T-helper 22 cell (primary cell): ENCODE results near the gene SDK1.

Source experiments
- DNase-seq: peaks from one replicate; pipeline ENCODE4 v3.0.0-alpha.2; 2020; ENCODE audit warnings: low read depth

The SDK1 gene

DNA sequence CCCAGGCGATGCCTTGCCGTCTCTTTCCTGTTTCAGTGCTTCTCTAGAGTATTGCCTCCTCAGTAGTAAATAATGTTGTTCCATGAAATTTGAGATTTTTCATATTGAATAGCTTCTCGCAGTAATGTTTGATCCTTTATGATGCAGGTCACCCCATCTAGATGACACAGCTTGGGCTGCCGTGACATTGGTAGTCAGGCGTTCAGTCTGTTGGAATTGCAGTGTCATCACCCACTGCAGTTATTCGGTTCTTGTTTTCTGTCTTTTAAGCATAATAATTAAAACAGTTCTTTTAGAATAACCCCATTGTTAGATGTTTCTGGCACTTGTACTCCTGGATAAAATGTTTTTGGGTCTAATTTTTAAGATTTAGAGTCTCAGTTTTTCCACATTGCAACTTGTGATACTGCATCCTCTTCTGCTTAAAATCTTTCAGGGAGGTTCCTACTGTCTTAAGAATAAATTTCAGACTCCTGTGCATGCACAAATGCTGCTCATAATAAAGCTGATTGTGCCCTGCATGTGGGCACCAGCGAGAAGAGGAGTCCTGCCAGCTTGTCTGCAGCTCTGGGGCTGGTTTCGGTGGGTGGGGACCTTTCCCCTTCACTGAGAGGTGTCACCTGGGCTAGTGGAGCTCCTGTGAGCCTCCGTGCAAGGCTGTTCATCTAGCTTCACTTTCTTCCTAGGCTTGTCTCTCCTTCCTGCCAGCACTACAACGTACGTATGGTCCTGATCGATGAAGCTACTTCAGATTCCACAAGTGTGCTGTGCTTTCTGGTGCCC is 44.8 kb downstream of the SDK1 start:
- DNase-seq: no peak

GRCh38 chr7:3349126-3349525 is 48.1 kb downstream of the SDK1 start:
- DNase-seq: no peak

GRCh38 chr7:3356173-3356572 is 55.1 kb downstream of the SDK1 start:
- DNase-seq: no peak

GRCh38 chr7:3358991-3359390 is 57.9 kb downstream of the SDK1 start:
- no peak for DNase-seq

GRCh38 chr7:3367261-3367660 is 66.2 kb downstream of the SDK1 start:
- no peak for DNase-seq

DNA sequence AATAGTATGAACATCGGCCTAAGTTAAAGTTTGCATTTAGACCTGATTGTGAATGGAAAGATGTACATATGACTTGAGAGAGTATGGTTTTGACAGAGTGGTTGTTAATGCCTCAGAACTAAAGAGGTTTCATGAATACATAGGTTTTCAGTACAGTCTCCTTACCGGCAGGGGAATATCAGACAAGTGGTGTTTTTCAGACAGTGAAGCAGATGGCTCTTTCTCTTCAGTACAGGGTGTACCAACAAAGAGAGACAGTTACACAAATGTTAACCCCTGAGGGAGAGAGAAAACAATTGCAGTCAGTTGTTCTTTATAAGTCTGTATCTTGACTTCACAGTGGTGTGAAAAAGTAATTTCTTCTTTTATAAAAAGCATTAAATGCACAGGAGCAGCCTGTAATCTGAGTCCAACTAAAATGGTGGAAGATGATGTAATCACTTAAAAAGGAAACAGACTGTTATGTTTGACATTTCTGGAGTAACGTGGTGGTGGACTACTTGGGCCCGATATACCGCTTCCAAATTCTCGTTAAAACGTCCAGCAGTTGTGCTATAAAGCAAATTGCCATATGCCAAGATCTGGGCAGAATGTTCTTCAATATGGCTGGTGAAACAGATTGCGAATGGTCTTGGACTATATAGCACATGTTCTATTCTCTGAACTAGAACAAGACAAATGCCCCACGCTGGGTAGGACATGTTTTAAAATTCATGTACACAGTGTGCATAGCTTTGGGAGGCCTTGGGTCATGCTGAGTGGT is 69.2 kb downstream of the SDK1 start:
- no peak for DNase-seq

DNA sequence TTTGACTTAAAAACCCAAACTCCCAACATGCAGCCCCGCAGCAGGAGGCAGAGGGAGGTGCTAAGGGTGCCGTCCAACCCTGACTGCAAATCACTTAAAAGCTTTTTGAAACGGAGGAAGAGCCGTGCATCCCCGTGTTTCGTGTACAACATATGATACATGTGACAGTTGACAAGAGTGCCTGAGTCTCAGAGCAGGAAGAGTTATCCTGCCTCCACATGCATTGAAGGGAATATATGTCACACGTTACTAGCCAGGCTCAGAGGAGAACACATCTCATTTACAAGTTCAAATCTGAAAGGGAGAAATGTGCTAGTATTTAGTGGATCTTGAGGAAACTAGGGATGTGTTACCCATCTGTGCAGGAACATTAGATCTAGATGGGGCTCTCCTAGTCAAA is 69.9 kb downstream of the SDK1 start:
- DNase-seq: no peak

DNA sequence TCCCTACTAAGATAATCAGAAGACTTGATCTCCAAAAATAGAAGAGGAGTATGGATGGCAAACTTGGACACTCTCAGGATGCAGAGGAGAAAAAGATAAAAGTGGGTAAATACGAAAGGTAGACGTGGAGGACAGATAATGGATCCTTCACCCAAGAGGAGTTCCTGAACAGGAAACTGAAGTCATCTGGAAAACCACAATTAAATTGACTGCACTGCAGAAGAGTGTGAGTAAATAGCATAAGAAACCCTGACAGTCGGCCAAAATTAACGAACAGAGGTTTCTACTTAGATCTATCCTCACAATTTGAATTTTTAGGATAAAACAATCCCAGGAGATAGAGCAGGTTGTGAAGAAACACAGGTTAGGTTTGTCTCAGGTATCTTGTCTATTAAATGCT is 70.5 kb downstream of the SDK1 start:
- DNase-seq: no peak

DNA sequence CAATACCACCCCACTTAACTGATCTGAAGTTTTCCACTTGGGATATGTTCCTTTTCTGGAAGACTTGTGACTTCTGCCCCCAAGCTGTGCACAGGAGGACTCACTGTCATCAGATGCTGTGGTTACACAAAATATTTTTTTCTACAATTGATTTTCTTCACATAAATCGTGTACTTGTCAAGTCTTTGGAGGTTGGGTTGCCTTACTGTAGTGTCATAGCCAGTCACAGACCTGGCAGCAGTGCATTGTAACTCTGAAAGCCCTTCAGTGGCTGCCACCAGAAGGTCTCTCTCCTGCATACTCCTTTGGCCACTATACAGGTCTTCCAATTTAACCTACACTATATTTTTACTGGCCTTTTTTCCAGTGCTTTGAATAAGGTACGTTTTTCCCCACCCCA is 73.2 kb downstream of the SDK1 start:
- no peak for DNase-seq

DNA sequence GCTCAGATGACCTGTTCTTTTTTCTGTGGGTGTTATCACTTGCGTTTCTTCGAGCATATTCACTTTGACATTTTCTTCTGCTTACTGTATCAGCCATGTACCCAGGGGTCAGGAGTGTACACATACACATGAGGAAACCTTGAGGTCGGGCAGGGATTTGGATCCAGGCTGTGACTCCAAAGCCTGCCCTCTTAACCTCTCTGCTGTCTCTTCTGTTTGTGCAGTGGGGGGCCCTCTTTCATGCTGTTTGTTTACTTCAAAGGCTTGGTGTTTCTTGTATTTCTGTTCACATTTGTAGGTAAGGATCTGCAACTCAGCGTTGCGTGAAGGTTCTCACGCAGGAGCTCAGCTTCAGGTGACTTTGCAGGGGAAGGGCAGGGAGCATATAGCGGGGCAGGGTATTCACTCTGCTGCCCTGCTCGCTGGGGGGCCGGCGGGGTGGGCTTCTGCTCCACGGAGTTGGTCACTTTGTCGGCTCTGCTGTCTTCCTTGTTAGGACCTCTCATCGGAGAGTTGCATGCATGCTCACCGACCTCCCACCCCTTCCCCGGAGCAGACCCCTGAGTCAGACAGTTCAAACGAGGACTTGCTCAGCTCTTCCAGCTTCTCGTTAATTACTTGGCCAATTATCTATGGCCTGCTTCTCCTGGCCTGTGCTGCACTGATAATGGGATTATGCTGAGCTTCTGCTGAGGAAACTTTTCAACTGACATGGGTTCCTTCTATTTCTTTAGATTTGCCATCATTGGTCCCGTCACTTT is 77.5 kb downstream of the SDK1 start:
- no peak for DNase-seq

- no peak for DNase-seq
Measured at GRCh38 chr7:3380034-3380433, 79.0 kb downstream of the SDK1 start.

DNA sequence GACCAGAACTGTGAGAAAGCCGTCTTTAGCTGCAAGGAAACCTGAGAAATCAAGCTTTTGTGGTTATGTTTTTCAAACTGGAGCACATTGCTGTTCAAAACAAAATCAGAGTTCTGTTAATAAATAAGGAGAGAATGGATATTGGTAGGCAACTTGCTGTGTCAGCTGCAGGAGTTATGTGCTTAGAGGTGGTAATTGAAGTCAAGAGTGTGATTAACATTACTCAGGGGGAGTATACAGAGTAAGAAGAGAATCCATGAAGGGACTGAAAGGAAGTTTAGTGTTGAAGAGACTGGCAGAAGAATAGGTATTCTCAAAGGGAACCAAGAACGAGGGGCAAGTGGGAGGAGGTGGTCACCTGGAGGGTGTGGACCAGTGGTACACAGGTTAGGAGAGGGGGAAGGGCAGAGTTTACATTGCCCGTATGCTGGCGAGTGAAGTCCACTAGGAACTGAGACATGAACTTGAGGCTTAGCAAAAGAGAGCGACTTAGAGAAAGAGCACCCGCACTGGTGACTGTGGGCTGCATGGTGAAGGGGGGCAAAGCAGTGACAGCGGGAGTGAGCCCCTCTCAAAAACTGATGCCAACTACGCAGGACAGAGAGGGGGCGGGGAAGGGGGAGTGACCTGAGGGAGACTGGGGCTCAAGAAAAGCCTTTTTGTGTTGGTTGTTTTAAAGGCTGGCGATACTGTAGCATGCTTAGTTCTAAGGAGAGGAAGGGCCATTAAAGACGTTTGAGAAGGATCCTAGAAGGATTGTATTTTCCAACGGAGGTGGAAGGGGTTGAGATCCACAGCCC is 80.0 kb downstream of the SDK1 start:
- no peak for DNase-seq

DNA sequence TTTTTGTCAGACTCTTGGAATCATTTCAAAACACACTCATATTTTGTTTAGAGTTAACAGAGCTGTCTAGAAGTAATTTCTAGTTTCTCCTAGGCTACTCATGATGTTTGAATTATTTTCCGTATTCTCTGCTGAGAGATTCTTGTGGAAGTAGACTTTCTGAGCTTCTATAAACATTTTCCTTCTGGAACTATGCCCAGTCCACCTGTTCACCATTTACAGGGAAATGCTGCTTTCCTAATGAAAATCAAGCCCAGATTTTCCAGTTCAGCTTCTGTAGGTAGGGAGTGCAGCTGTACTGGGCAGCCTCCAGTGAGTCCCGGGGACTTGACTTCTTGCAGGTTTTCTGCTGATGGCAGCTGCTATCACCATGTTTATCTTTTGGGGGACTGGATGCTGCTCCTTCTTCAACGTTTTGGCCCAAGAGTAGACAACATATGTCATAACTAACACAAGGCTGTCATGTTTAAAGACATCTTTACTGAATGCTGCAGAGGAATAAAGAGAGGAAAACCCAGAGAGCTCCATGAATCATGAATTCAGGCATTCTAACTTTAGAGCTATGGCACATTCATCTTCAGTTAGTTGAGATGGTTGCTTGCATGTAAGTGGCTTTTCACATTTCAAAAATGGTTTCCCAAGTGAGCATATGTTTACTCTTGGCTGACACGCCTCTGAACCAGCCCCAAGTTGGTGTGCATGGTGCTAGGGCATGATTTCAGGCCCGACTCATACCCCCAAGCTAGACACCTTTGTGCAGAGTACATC is 85.6 kb downstream of the SDK1 start:
- DNase-seq: no peak

DNA sequence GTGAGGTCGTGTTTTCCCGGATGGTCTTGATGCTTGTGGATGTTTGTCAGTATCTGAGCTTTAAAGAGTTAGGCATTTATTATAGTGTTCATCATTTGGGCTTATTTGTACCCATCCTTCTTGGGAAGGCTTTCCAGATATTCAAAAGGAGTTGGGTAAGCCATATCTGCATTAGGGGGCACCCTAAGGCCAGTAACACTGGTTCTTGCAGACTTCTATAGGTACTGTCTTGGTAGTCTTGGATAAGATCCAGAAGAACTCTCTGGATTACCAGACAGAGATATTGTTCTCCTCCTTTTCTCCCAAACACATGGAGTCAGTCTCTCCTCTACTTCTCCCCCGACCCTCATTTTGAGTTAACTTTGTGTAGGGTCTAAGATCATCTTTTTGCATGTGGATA is 92.8 kb downstream of the SDK1 start:
- no peak for DNase-seq

DNA sequence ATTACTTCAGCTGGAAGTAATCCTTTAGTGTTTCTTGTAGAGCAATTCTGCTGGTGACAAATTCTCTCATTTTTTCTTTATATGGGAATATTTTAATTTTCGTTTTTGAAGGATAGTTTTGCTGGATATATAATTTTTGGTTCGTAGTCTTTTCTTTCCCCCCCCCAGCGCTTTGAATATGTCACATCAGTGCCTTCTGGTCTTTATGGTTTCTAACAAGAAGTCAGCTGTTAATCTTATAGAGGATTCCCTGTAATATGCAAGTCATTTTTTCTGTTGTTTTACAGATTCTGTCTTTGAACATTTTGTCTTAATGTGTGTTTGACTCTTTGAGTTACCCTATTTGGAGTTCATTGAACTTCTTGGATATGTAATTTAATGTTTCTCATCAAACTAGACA is 96.3 kb downstream of the SDK1 start:
- DNase-seq: no peak

GRCh38 chr7:3399858-3400257 is 98.8 kb downstream of the SDK1 start:
- DNase-seq: no peak

- no peak for DNase-seq
Measured at GRCh38 chr7:3404501-3404900, 103.4 kb downstream of the SDK1 start.

GRCh38 chr7:3408814-3409595 is 108.0 kb downstream of the SDK1 start:
- no peak for DNase-seq

DNA sequence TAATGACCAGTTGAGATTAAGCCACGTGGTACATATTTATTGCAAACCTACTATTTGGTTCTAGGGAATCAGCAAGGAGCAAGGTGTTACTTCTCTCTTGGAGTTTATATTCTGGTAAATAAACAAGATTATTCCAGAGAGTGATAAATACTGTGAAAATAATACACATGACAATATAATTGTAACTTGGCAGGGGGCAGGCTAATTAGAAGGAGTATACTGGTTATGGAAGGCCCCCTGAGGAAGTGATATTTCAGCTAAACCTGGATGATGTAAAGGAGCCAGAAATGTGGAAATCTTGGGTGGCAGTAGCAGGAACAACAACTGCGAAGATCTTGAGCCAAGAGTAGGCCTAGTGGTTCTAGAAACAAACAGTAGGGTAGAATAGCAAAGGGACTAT is 111.8 kb downstream of the SDK1 start:
- no peak for DNase-seq

GRCh38 chr7:3415861-3416312 is 114.8 kb downstream of the SDK1 start:
- DNase-seq: no peak
